ENCODE results near the gene ANKS3.
A peak's percentile ranks its signal among the peaks of the same experiment; 100 is the strongest.

The ANKS3 gene

GRCh38 chr16:4647644-4647980, 86.5 kb downstream of the ANKS3 start:
- Histone ChIP-seq H3K9me3 (ENCODE audit: control extremely low read depth in 1 of 5, control insufficient read depth in 4 of 5, insufficient read depth in 2 of 5, low read depth in 1 of 5, low read length in 4 of 5) (no peaks in the 10 kb centered on the region), H3K4me1 (ENCODE audit: control extremely low read depth in 1 of 4, control insufficient read depth in 4 of 4, insufficient read depth in 4 of 4, low read length in 3 of 4) (peaks cover 0 to 10% (median 4%) of the 10 kb centered on the region in 4 experiments), H3K4me3 (ENCODE audit: control insufficient read depth in 1 of 7, extremely low read depth in 1 of 7, insufficient read depth in 4 of 7, low read depth in 2 of 7, low read length in 6 of 7) (no peak overlapping the region), H3K27ac (ENCODE audit: insufficient read depth in 1 of 2, low read depth in 1 of 2, low read length in 2 of 2, poor library complexity in 1 of 2, severe bottlenecking in 2 of 2) (no peak overlapping the region), H3K27me3 (replicated peaks in 2 of 5; ENCODE audit: control insufficient read depth in 4 of 5, insufficient read depth in 5 of 5, low read length in 4 of 5) (no peaks in the 10 kb centered on the region), H3K36me3 (ENCODE audit: control insufficient read depth in 4 of 4, insufficient read depth in 4 of 4, low read length in 3 of 4) (peaks cover 2 to 51% (median 25%) of the 10 kb centered on the region in 4 experiments)
- ChIA-PET POLR2A (no interaction called here), CTCF (no interaction called here)
- peak in 2 of 3 donors; percentile 29 to 68 for DNase-seq
- 95% methylated on average over 8 of the region's 8 CpGs for WGBS (ENCODE audit: insufficient coverage)

GRCh38 chr16:4646773-4647643, 87.1 kb downstream of the ANKS3 start:
- H3K27me3 ChIP-seq (replicated peaks in 2 of 5; ENCODE audit: control insufficient read depth in 4 of 5, insufficient read depth in 5 of 5, low read length in 4 of 5): no peaks in the 10 kb centered on the region
- ChIA-PET CTCF (interaction anchor here (1.0 kb wide), 1 partner anchor 20 kb away, joined by 3 read pairs; no protein-coding TSS in a partner anchor), POLR2A (no interaction called here)
- H3K9me3 ChIP-seq (ENCODE audit: control extremely low read depth in 1 of 5, control insufficient read depth in 4 of 5, insufficient read depth in 2 of 5, low read depth in 1 of 5, low read length in 4 of 5): no peaks in the 10 kb centered on the region
- peaks cover 2 to 45% (median 19%) of the 10 kb centered on the region in 4 experiments for H3K36me3 ChIP-seq (ENCODE audit: control insufficient read depth in 4 of 4, insufficient read depth in 4 of 4, low read length in 3 of 4)
- WGBS (ENCODE audit: insufficient coverage): 96% methylated on average over 22 of the region's 22 CpGs
- H3K27ac ChIP-seq (ENCODE audit: insufficient read depth in 1 of 2, low read depth in 1 of 2, low read length in 2 of 2, poor library complexity in 1 of 2, severe bottlenecking in 2 of 2): no peak overlapping the region
- H3K4me1 ChIP-seq (ENCODE audit: control extremely low read depth in 1 of 4, control insufficient read depth in 4 of 4, insufficient read depth in 4 of 4, low read length in 3 of 4): peaks cover 0 to 15% (median 9%) of the 10 kb centered on the region in 4 experiments
- no peak for DNase-seq
- H3K4me3 ChIP-seq (ENCODE audit: control insufficient read depth in 1 of 7, extremely low read depth in 1 of 7, insufficient read depth in 4 of 7, low read depth in 2 of 7, low read length in 6 of 7): no peak overlapping the region

Measured in common myeloid progenitor, CD34-positive (primary cell).